ENCODE measurements around the gene STRIP1. TPM values are rescaled to one million over a fixed set of nuclear protein-coding genes. Genes with fewer than 3 reads are reported as not detected.

The STRIP1 gene
- total RNA-seq, 1 donor from 2014 or later: 20.0 TPM

GRCh38 chr1:110034040-110034450, 379 bp upstream of the STRIP1 start:
- peak overlapping the region; percentile 86 to 96 for H3K4me3 ChIP-seq
- H3K27ac ChIP-seq: peak overlapping the region; percentile 25 to 92
- TF ChIP-seq CTCF (IDR thresholded peaks at IDR 0.05): no peak
- no peaks in the 10 kb centered on the region for H3K9me3 ChIP-seq
- intact Hi-C loops (cut with DNase I): loop anchor here (10.0 kb wide), 2 partner anchors 301 to 1219 kb away; partner anchors contain the start of gene RBM15
- no peak for DNase-seq (ENCODE audit: low spot score in 2 of 2)
- peaks cover 0 to 6% of the 10 kb centered on the region in 2 donors for H3K4me1 ChIP-seq
- H3K27me3 ChIP-seq: no peaks in the 10 kb centered on the region
- peaks cover 10 to 12% of the 10 kb centered on the region in 2 donors for H3K36me3 ChIP-seq

- no peak for TF ChIP-seq CTCF (IDR thresholded peaks at IDR 0.05)
- intact Hi-C loops (cut with DNase I): loop anchor here (10.0 kb wide), 2 partner anchors 300 to 1220 kb away; partner anchors contain the start of gene RBM15
- H3K27me3 ChIP-seq: no peaks in the 10 kb centered on the region
Measured at GRCh38 chr1:110035236-110035752, 870 bp downstream of the STRIP1 start.

GRCh38 chr1:110038271-110038670, 3.8 kb downstream of the STRIP1 start:
- Histone ChIP-seq H3K9me3 (no peaks in the 10 kb centered on the region), H3K4me1 (peaks cover 0 to 6% of the 10 kb centered on the region in 2 donors), H3K27ac (no peak overlapping the region), H3K36me3 (peaks cover 44 to 55% of the 10 kb centered on the region in 2 donors), H3K4me3 (no peak overlapping the region), H3K27me3 (no peaks in the 10 kb centered on the region)
- DNase-seq (ENCODE audit: low spot score in 2 of 2): no peak
- intact Hi-C loops (cut with DNase I): loop anchor here (10.0 kb wide), 2 partner anchors 297 to 1223 kb away; partner anchors contain the start of gene RBM15
- TF ChIP-seq CTCF (IDR thresholded peaks at IDR 0.05): no peak

More at GRCh38 chr1:110035236-110035752, 870 bp downstream of the STRIP1 start:
- Histone ChIP-seq H3K4me1 (peaks cover 0 to 6% of the 10 kb centered on the region in 2 donors), H3K36me3 (peaks cover 22 to 25% of the 10 kb centered on the region in 2 donors), H3K4me3 (peak overlapping the region; percentile 86 to 96), H3K27ac (peak overlapping the region; percentile 90 to 92), H3K9me3 (no peaks in the 10 kb centered on the region)
- DNase-seq (ENCODE audit: low spot score in 2 of 2): no peak

GRCh38 chr1:110039641-110040040, 5.2 kb downstream of the STRIP1 start:
- Histone ChIP-seq H3K36me3 (peaks cover 58 to 68% of the 10 kb centered on the region in 2 donors), H3K4me3 (no peak overlapping the region), H3K4me1 (peaks cover 0 to 6% of the 10 kb centered on the region in 2 donors), H3K9me3 (no peaks in the 10 kb centered on the region), H3K27ac (no peak overlapping the region), H3K27me3 (no peaks in the 10 kb centered on the region)
- DNase-seq (ENCODE audit: low spot score in 2 of 2): no peak
- no peak for TF ChIP-seq CTCF (IDR thresholded peaks at IDR 0.05)
- intact Hi-C loops (cut with DNase I): loop anchor here (10.0 kb wide), 2 partner anchors 295 to 1225 kb away; partner anchors contain the start of gene RBM15

GRCh38 chr1:110040548-110040947, 6.1 kb downstream of the STRIP1 start:
- DNase-seq (ENCODE audit: low spot score in 2 of 2): no peak
- Histone ChIP-seq H3K4me3 (no peak overlapping the region), H3K4me1 (peaks cover 0 to 2% of the 10 kb centered on the region in 2 donors), H3K27me3 (no peaks in the 10 kb centered on the region), H3K27ac (no peak overlapping the region), H3K36me3 (peaks cover 67 to 77% of the 10 kb centered on the region in 2 donors), H3K9me3 (no peaks in the 10 kb centered on the region)
- TF ChIP-seq CTCF (IDR thresholded peaks at IDR 0.05): no peak
- intact Hi-C loops (cut with DNase I): no loop called here

Measured in ascending aorta (tissue), 2 donors.